IMR-90 (cell line): ENCODE data around the gene CEL. TPM values are rescaled to one million over a fixed set of nuclear protein-coding genes. Genes with fewer than 3 reads are reported as not detected.

Experiments
- ATAC-seq: fragments of 200-7000 bp; cut with Tn5 transposase; 2 replicates; pipeline ENCODE4 v1.9.1; 2020; ENCODE audit warnings: low read depth, mild to moderate bottlenecking, moderate library complexity
- BruUV-seq: library from RNA; stranded (reverse); fragments of 400-500 nt; replicated peaks from 2 replicates; lab custom pipeline; 2021; lab: Mats Ljungman, UMichigan
- CTCF ChIA-PET: fragments of 300-600 bp; formaldehyde crosslinking; extraction: SDS; loops from one replicate; lab custom pipeline; 2021; ENCODE audit warnings: antibody characterized with exemption; lab: Yijun Ruan, JAX
- POLR2A ChIA-PET: fragments of 300-600 bp; sonication (Branson Sonifier 250); formaldehyde crosslinking; loops from one replicate; lab custom pipeline; 2022; ENCODE audit warnings: antibody characterized with exemption; ENCODE audit not compliant: unreplicated experiment; lab: Charles Lee
- DNase-seq: peaks from one replicate; pipeline ENCODE4 v3.0.0; 2013
- H2AFZ ChIP-seq: replicated peaks from 2 replicates; pipeline ENCODE3; 2013; ENCODE audit warnings: low read length, mild to moderate bottlenecking; ENCODE audit not compliant: poor library complexity
- H2AK5ac ChIP-seq: 2 replicates; pipeline ENCODE4 v1.6.1; 2013; ENCODE audit warnings: low read depth, low read length, inconsistent platforms
- H2AK9ac ChIP-seq: replicated peaks from 2 replicates; pipeline ENCODE3; 2013; ENCODE audit warnings: mild to moderate bottlenecking, low read depth, low read length, moderate library complexity; ENCODE audit not compliant: poor library complexity
- H2BK120ac ChIP-seq: 2 replicates; pipeline ENCODE4 v1.6.1; 2013; ENCODE audit warnings: low read depth, low read length, inconsistent platforms
- H2BK15ac ChIP-seq: 3 replicates; pipeline ENCODE4 v1.6.1; 2013; ENCODE audit warnings: low read depth, low read length, inconsistent platforms
- H2BK20ac ChIP-seq: 2 replicates; pipeline ENCODE4 v1.6.1; 2013; ENCODE audit warnings: low read depth, mild to moderate bottlenecking, inconsistent platforms, low read length, moderate library complexity
- H2BK5ac ChIP-seq: 2 replicates; pipeline ENCODE4 v1.6.1; 2013; ENCODE audit warnings: mild to moderate bottlenecking, low read depth, low read length, inconsistent platforms; ENCODE audit not compliant: poor library complexity, severe bottlenecking
- H3K14ac ChIP-seq: replicated peaks from 2 replicates; pipeline ENCODE4 v1.6.1; 2013; ENCODE audit warnings: low read depth, low read length, inconsistent platforms
- H3K18ac ChIP-seq: 2 replicates; pipeline ENCODE4 v1.6.1; 2013; ENCODE audit warnings: low read depth, low read length, control low read depth
- H3K23ac ChIP-seq: 2 replicates; pipeline ENCODE4 v1.6.1; 2013; ENCODE audit warnings: low read depth, low read length, inconsistent platforms
- H3K27ac ChIP-seq: 2 replicates; pipeline ENCODE4 v1.5.1; 2013; ENCODE audit warnings: mild to moderate bottlenecking, control low read depth, low read length; ENCODE audit not compliant: insufficient read depth
- H3K27me3 ChIP-seq: 2 replicates; pipeline ENCODE4 v1.6.1; 2013; ENCODE audit warnings: low read length; ENCODE audit not compliant: control insufficient read depth, insufficient read depth
- H3K36me3 ChIP-seq: 2 replicates; pipeline ENCODE4 v1.6.1; 2013; ENCODE audit warnings: low read length, mixed read lengths; ENCODE audit not compliant: control insufficient read depth, insufficient read depth
- H3K4ac ChIP-seq: 2 replicates; pipeline ENCODE4 v1.6.1; 2013; ENCODE audit warnings: low read depth, low read length, inconsistent platforms
- H3K4me1 ChIP-seq: 2 replicates; pipeline ENCODE4 v1.6.1; 2013; ENCODE audit warnings: low read length, mixed read lengths; ENCODE audit not compliant: control insufficient read depth, insufficient read depth
- H3K4me2 ChIP-seq: 2 replicates; pipeline ENCODE4 v1.6.1; 2013; ENCODE audit warnings: low read depth, mild to moderate bottlenecking, control low read depth, low read length, moderate library complexity
- H3K4me3 ChIP-seq: 2 replicates; pipeline ENCODE4 v1.5.1; 2013; ENCODE audit warnings: low read depth, mild to moderate bottlenecking, control low read depth, low read length, moderate library complexity; ENCODE audit not compliant: insufficient read depth
- H3K56ac ChIP-seq: 2 replicates; pipeline ENCODE4 v1.6.1; 2013; ENCODE audit warnings: low read length, inconsistent platforms; ENCODE audit not compliant: insufficient read depth; ENCODE audit errors: extremely low read depth
- H3K79me1 ChIP-seq, 2 experiments: 2 replicates each; pipeline ENCODE4 v1.6.1; 2013; ENCODE audit warnings: low read length in 2 of 2, inconsistent platforms in 1 of 2, low read depth in 1 of 2
- H3K9ac ChIP-seq: 2 replicates; pipeline ENCODE4 v1.6.1; 2013; ENCODE audit warnings: low read depth, low read length, control low read depth
- H3K9me1 ChIP-seq: 2 replicates; pipeline ENCODE4 v1.6.1; 2013; ENCODE audit warnings: low read length, inconsistent platforms; ENCODE audit not compliant: insufficient read depth
- H3K9me3 ChIP-seq: 2 replicates; pipeline ENCODE4 v1.6.1; 2013; ENCODE audit warnings: low read length; ENCODE audit not compliant: control insufficient read depth, insufficient read depth
- H4K20me1 ChIP-seq: 2 replicates; pipeline ENCODE4 v1.6.1; 2013; ENCODE audit warnings: low read length, inconsistent platforms; ENCODE audit not compliant: insufficient read depth
- H4K5ac ChIP-seq: 2 replicates; pipeline ENCODE4 v1.6.1; 2013; ENCODE audit warnings: mild to moderate bottlenecking, low read depth, low read length, control low read depth
- H4K8ac ChIP-seq, 2 experiments: 2 replicates each; pipeline ENCODE4 v1.6.1; 2013; ENCODE audit warnings: low read depth in 2 of 2, low read length in 2 of 2, control low read depth in 1 of 2, inconsistent platforms in 1 of 2
- H4K91ac ChIP-seq: 2 replicates; pipeline ENCODE4 v1.6.1; 2013; ENCODE audit warnings: low read depth, low read length, inconsistent platforms; ENCODE audit not compliant: insufficient read depth
- CHD1 ChIP-seq: IDR thresholded peaks from 2 replicates; pipeline ENCODE4 v1.6.1; 2012; ENCODE audit warnings: low read depth, low read length, improper control_type of control experiment
- FOS ChIP-seq: fragments of 150-350 bp; IDR thresholded peaks from 2 replicates; pipeline ENCODE4 v1.6.1; 2016; ENCODE audit warnings: low read depth, low read length
- MAFK ChIP-seq: IDR thresholded peaks from 2 replicates; pipeline ENCODE4 v1.6.1; 2012; ENCODE audit warnings: low read depth, low read length, improper control_type of control experiment
- MXI1 ChIP-seq: IDR thresholded peaks from 2 replicates; pipeline ENCODE4 v1.6.1; 2012; ENCODE audit warnings: low read depth, mild to moderate bottlenecking, low read length, moderate library complexity, borderline replicate concordance
- POLR2A ChIP-seq: IDR thresholded peaks from 2 replicates; pipeline ENCODE4 v1.6.1; 2012; ENCODE audit warnings: mild to moderate bottlenecking, low read depth, low read length
- RAD21 ChIP-seq: IDR thresholded peaks from 2 replicates; pipeline ENCODE4 v1.6.1; 2012; ENCODE audit warnings: low read length, improper control_type of control experiment
- WGBS, 2 experiments: methylation state at CpG; one replicate each; pipeline versions ENCODE4 v1.1.5 to v1.1.7; 2013; ENCODE audit warnings: missing lambda C conversion rate in 2 of 2; ENCODE audit not compliant: insufficient read length in 1 of 2; ENCODE audit errors: extremely low coverage in 2 of 2; 5-methylcytosine and 5-hydroxymethylcytosine counted together
- dilution Hi-C: fragments of 300-500 bp; cut with HindIII; formaldehyde crosslinking; loops from one replicate; pipeline ENCODE4 v1.14.3; 2018; ENCODE audit warnings: low sequenced_read_pairs; ENCODE audit not compliant: unreplicated experiment
- in situ Hi-C: fragments of 300-500 bp; cut with MboI; formaldehyde crosslinking; loops from 3 replicates; pipeline ENCODE4 v1.14.3; 2019; ENCODE audit warnings: low sequenced_read_pairs, inconsistent platforms, mixed read lengths
- intact Hi-C: fragments of 100-400 bp; cut with micrococcal nuclease; formaldehyde crosslinking; loops from 2 replicates; pipeline ENCODE4 v1.10.0; 2022
- polyA plus RNA-seq, 3 experiments: library from polyadenylated mRNA; depleted of rRNA; stranded (reverse); fragments of >200 nt; gene quantifications; 2 replicates each; pipeline ENCODE4 v1.2.3, GENCODE V29; 2012; ENCODE audit warnings: low replicate concordance in 1 of 3
- total RNA-seq: library from RNA; depleted of rRNA; stranded (reverse); fragments of >200 nt; gene quantifications from 2 replicates; pipeline ENCODE4 v1.2.3, GENCODE V29; 2012

The CEL gene
- total and polyA plus RNA-seq, 2 of the 4 experiments (the other 2 are of a cell fraction) = under 0.01 to 0.75 TPM

- Histone ChIP-seq H3K79me1 (peaks cover 0 to 5% of the 10 kb centered on the region in 2 experiments; a peak in 2 of 4 replicates), H3K9me1 (no peaks in the 10 kb centered on the region), H2BK5ac (no peak overlapping the region), H3K4me3 (no peak overlapping the region), H2BK15ac (no peak overlapping the region), H3K27ac (no peak overlapping the region), H4K5ac (no peak overlapping the region), H4K8ac (no peak overlapping the region), H3K56ac (no peak overlapping the region), H3K18ac (no peak overlapping the region), H2AFZ (no peak overlapping the region), H3K23ac (no peak overlapping the region), H3K27me3 (no peaks in the 10 kb centered on the region), H3K9ac (no peak overlapping the region), H2BK20ac (no peak overlapping the region), H4K91ac (no peak overlapping the region), H3K14ac (no peak overlapping the region), H3K36me3 (peaks cover 58% of the 10 kb centered on the region), H3K4ac (no peak overlapping the region), H2AK5ac (no peak overlapping the region), H2BK120ac (no peak overlapping the region), H2AK9ac (no peak overlapping the region), H3K4me2 (no peak overlapping the region), H3K4me1 (no peaks in the 10 kb centered on the region; the same call in 1 of the 2 replicates), H4K20me1 (no peaks in the 10 kb centered on the region; the same call in 1 of the 2 replicates), H3K9me3 (no peaks in the 10 kb centered on the region)
- ChIA-PET CTCF (no interaction called here), POLR2A (no interaction called here)
- ATAC-seq = no peak
- TF ChIP-seq MAFK (no peak), MXI1 (no peak), RAD21 (no peak), CHD1 (no peak), POLR2A (no peak), FOS (no peak)
- in situ Hi-C loops (no loop called here), dilution Hi-C loops (no loop called here), intact Hi-C loops (no loop called here)
- WGBS, 2 experiments = 96% methylated on average over 8 of the region's 17 CpGs; no CpG with 5 or more reads in 1 of the 2 experiments
- no TSS peak for BruUV-seq
- DNase-seq = no peak
Observed at GRCh38 chr9:133055788-133056420, 5.9 kb upstream of the CEL start.
